ENCODE data around the gene PACRG.
A peak's percentile ranks its signal among the peaks of the same experiment; 100 is the strongest.

Gene PACRG

GRCh38 chr6:163026893-163027292 lies 299.1 kb downstream of the PACRG start:
- DNase-seq = no peak

- DNase-seq = no peak
Measured at GRCh38 chr6:163030980-163031379, 303.2 kb downstream of the PACRG start.

- no peak for DNase-seq
Measured at GRCh38 chr6:163031931-163032330, 304.2 kb downstream of the PACRG start.

GRCh38 chr6:163036160-163036645 lies 308.4 kb downstream of the PACRG start:
- DNase-seq = no peak

- DNase-seq = no peak
Measured at GRCh38 chr6:163038317-163038716, 310.5 kb downstream of the PACRG start.

GRCh38 chr6:163048345-163048744 lies 320.6 kb downstream of the PACRG start:
- DNase-seq = no peak

GRCh38 chr6:163053667-163054344 lies 326.0 kb downstream of the PACRG start:
- DNase-seq = no peak

GRCh38 chr6:163054641-163055040 lies 326.9 kb downstream of the PACRG start:
- no peak for DNase-seq

- DNase-seq = peak in 1 of 2 experiments; percentile 10
Measured at GRCh38 chr6:163057260-163057659, 329.5 kb downstream of the PACRG start.

GRCh38 chr6:163062790-163063189 lies 335.0 kb downstream of the PACRG start:
- DNase-seq = no peak

- DNase-seq = no peak
Measured at GRCh38 chr6:163063561-163063960, 335.8 kb downstream of the PACRG start.

- no peak for DNase-seq
Measured at GRCh38 chr6:163064397-163064796, 336.6 kb downstream of the PACRG start.

GRCh38 chr6:163066200-163066599 lies 338.4 kb downstream of the PACRG start:
- no peak for DNase-seq

- no peak for DNase-seq
Measured at GRCh38 chr6:163077134-163077533, 349.4 kb downstream of the PACRG start.

GRCh38 chr6:163078712-163079111 lies 350.9 kb downstream of the PACRG start:
- no peak for DNase-seq

- no peak for DNase-seq
Measured at GRCh38 chr6:163080228-163080627, 352.5 kb downstream of the PACRG start.

GRCh38 chr6:163083141-163083540 lies 355.4 kb downstream of the PACRG start:
- no peak for DNase-seq

- peak in 1 of 2 experiments; percentile 25 for DNase-seq
Measured at GRCh38 chr6:163085426-163085825, 357.7 kb downstream of the PACRG start.

GRCh38 chr6:163085861-163086623 lies 358.3 kb downstream of the PACRG start:
- DNase-seq = peak; percentile 44 to 56

GRCh38 chr6:163086624-163086920 lies 358.8 kb downstream of the PACRG start:
- DNase-seq = no peak

- DNase-seq = no peak
Measured at GRCh38 chr6:163087981-163088380, 360.2 kb downstream of the PACRG start.

- no peak for DNase-seq
Measured at GRCh38 chr6:163092876-163093275, 365.1 kb downstream of the PACRG start.

- no peak for DNase-seq
Measured at GRCh38 chr6:163094881-163095280, 367.1 kb downstream of the PACRG start.

- DNase-seq = no peak
Measured at GRCh38 chr6:163095401-163095800, 367.6 kb downstream of the PACRG start.
